ENCODE measurements around the gene COQ4.
"Not testable (repeated sequence)": the region's sequence is repeated elsewhere in the genome, so short reads cannot be mapped to it uniquely, and the experiment has no call there.

COQ4 gene

GRCh38 chr9:128304136-128304970, 18.3 kb upstream of the COQ4 start:
- DNase-seq, result no peak

GRCh38 chr9:128304971-128305288, 17.7 kb upstream of the COQ4 start:
- no peak for DNase-seq

DNA sequence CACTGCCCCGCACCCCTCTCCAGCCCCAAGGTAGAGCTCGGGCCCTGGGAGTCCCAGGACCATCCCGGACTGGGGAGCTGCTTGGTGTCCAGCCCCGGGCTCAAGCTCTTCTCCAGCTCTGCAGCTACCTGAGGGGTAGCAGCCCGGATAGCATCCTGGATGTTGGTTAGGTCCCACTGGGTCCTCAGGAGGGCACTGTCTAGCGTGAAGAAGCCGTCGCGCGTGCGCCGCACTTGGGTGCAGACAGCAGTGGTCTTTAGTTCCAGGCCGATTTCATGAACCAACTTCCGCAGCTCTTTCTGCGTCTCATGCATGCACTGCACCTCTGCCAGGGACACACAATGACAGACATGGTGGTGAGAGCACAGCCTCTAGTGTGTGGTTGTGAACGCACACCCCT, 13.1 kb upstream of the COQ4 start:
- DNase-seq, result no peak

- DNase-seq, result no peak
Measured at GRCh38 chr9:128310461-128310860, 12.2 kb upstream of the COQ4 start.

GRCh38 chr9:128314697-128315096, 7.9 kb upstream of the COQ4 start:
- DNase-seq, result no peak

- no peak for DNase-seq
Measured at GRCh38 chr9:128316421-128316820, 6.2 kb upstream of the COQ4 start.

DNA sequence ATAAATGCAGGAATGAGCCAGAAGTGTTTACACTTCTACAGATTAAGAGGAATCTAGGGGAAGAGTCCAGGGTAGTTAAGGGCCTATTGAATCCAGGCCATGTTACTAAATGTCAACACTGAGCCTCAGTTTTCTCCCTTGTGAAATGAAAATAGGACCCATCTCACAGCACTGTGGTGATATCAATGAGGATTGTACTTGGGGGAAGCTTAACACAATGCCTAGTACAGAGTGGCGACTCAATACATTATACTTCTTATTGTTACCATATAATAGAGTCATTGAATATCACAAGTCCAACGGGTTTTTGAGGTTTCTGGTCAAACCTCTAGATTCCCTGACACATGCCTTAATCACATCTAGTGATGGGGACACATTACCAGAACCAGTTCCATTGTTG, 5.0 kb upstream of the COQ4 start:
- no peak for DNase-seq

GRCh38 chr9:128321343-128321742, 1.3 kb upstream of the COQ4 start:
- DNase-seq, result no peak

GRCh38 chr9:128321879-128322403, 698 bp upstream of the COQ4 start:
- DNase-seq, result no peak

- peak in 1 of 2 experiments; percentile 22 for DNase-seq
Measured at GRCh38 chr9:128323212-128323730, 632 bp downstream of the COQ4 start.

- DNase-seq, result no peak
Measured at GRCh38 chr9:128323791-128324190, 1.2 kb downstream of the COQ4 start.

- DNase-seq, result no peak
Measured at GRCh38 chr9:128324401-128324800, 1.8 kb downstream of the COQ4 start.

DNA sequence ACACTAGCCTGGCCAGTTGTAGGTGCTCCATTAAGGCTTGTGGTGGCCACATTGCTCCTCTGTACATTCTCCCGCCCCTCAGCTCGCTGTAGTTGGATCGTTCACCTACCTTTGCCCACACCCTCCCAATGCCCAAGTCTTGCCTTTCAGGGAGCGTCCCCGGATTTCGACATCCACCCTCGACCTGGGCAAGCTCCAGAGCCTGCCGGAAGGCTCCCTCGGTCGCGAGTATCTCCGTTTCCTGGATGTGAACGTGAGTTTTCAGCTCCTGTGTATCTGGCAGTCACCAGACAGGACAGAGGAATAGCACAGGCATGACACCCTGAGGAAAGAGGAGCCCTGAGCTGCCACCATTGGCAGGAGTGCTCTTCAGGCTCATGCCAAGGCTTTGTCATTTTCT, 3.0 kb downstream of the COQ4 start:
- DNase-seq, result no peak

GRCh38 chr9:128333451-128333869, 10.8 kb downstream of the COQ4 start:
- DNase-seq, result no peak

- DNase-seq, result no peak
Measured at GRCh38 chr9:128335161-128335560, 12.5 kb downstream of the COQ4 start.

GRCh38 chr9:128335914-128336313, 13.3 kb downstream of the COQ4 start:
- DNase-seq, result no peak

GRCh38 chr9:128337936-128338335, 15.3 kb downstream of the COQ4 start:
- no peak for DNase-seq

DNA sequence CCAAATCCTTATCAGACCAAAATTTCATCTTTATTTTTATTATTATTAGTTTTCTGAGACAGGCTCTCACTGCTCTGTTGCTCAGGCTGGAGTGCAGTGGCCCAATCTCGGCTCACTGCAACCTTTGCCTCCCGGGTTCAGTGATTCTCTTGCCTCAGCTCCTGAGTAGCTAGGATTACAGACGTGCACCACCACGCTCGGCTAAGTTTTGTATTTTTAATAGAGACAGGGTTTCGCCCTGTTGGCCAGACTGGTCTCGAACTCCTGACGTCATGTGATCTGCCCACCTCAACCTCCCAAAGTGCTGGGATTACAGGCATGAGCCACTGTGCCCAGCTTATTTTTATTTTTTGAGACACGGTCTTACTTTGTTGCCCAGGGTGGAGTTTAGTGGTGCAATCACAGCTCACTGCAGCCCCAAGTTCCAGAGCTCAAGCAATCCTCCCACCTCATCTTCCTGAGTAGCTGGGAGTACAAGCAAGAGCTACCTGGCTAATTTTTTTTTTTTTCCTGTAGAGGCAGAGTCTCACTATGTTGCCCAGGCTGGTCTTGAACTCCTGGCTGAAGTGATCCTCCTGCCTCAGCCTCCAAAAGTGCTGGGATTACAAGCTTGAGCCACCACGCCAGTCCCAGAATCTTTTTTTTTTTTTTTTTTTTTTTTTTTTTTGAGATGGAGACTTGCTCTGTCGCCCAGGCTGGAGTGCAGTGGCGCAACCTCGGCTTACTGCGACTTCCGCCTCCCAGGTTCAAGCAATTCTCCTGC, 16.4 kb downstream of the COQ4 start:
- not testable (repeated sequence) for DNase-seq

DNA sequence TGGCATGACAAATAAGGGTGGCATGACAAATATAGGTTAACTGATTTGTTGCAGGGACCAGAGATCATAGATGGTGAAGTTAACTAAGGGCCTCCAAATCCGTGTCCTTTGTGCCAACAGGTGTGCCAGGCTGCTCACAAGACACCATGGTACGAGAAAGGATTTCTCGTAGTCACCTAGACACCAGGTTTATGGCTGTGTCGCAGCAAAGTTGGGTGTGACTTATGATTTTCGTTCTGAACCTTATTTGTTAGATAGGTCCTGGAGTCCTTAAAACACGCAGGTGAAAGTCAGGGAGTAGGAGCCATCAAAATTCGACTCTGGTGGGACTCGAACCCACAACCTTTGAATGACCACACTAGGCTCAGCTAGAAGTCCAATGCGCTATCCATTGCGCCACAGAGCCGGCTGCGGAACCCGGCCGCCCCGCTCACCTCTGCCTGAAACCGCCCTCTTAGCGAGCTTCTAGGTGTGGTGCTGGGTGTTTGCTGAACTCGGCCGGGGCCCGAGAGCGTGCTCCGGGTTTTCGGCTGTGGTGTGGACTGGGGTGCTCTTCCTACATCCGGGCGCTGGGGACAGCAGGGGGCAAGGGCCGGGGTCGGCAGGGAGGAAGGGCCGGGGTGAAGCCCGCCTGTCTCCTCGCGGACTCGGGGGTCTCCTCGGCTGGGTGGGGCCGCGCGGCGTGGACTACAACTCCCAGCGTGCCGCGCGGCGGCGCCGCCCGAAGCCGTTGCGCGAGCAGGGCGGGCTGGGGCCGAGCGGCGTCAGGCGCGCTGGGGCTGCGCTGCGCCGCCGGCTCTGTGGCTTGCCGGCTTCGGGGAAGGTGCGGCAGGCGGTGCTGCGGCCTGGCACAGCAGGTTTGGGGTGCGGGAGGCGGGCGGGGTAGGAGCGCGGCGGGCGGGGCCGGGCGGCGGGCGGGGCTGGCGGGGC, 17.4 kb downstream of the COQ4 start, which contains the start of gene SLC27A4:
SLC27A4 (plus strand) TSS at position 767 of the 930 bp plus-strand sequence. CDS start 2,606 bp downstream, outside the sequence.
- peak; percentile 44 to 57 for DNase-seq

- DNase-seq, result no peak
Measured at GRCh38 chr9:128340691-128341434, 18.2 kb downstream of the COQ4 start.

DNA sequence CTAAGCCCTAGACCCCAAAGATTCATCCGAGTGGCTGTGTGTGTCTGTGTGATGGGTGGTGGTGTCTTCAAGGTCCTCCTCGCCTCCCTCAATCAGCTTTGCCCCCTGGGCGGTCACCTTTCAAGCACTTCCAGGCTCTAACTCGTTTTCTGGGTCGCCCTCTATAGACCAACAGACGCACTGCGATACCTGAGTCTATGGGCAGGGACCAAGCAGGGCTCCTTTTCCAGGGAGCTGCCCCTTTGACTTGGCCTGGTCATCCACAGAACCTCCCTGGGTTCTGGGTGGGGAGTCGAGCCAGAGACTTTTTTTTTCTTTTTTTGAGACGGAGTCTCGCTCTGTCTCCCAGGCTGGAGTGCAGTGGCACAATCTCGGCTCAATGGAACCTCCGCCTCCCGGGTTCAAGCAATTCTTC, 18.8 kb downstream of the COQ4 start:
- peak; percentile 78 for DNase-seq
